Keratinocyte (primary cell): ENCODE results near the gene INAFM1.

ENCODE experiments used
- EZH2 ChIP-seq: IDR thresholded peaks from one replicate; pipeline ENCODE4 v1.6.1; 2012; ENCODE audit warnings: inconsistent platforms, mild to moderate bottlenecking, low read length, moderate library complexity
- TF ChIP-seq, protein P1 (sequence below), 3 experiments: IDR thresholded peaks in 1 of 3; conservative IDR thresholded peaks in 1 of 3; optimal IDR thresholded peaks in 1 of 3; 2 replicates in 2 of 3; 3 replicates in 1 of 3; pipeline versions ENCODE3 to v1.5.1; 2011; ENCODE audit warnings: low read length in 3 of 3, mild to moderate bottlenecking in 3 of 3, moderate library complexity in 2 of 3, control low read depth in 1 of 3, inconsistent platforms in 1 of 3; ENCODE audit not compliant: insufficient read depth in 2 of 3; ENCODE audit errors: extremely low read depth in 1 of 3

DNA sequence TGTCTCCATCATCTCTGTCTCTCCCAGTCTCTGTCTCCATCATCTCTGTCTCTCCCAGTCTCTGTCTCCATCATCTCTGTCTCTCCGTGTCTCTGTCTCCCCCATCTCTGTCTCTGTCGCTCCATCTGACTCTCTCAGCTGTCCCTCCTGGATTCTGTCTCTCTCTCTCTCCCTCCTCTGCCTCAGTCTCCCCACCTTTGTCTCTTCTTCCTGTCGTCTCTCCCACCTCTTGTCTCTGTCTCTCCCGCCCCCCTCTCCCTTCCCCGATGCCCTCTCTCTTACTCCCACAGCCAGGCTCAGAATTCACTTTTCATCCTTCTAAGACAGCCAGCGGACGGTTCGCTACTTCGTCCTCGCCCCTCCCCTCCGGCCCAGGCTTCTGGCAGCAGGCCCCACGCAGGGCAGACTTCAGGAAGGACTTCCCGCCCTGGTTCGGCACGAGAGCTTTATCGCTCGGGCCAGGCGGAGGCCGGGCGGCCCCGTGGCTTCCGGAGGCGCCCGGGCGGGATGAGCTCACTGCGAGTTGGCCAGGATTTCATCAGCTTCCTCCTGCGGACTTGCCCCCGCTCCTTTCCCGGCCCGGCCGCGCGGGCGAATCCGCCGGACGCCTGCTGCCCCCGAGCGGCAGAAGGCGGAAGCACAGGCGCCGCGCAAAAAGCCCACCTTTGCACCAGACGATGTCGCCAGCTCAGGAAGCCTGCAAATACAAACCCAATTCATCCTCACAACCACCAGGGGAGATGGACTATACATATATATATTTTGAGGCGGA, 30.7 kb upstream of the INAFM1 start:
- TF ChIP-seq, protein P1, sequence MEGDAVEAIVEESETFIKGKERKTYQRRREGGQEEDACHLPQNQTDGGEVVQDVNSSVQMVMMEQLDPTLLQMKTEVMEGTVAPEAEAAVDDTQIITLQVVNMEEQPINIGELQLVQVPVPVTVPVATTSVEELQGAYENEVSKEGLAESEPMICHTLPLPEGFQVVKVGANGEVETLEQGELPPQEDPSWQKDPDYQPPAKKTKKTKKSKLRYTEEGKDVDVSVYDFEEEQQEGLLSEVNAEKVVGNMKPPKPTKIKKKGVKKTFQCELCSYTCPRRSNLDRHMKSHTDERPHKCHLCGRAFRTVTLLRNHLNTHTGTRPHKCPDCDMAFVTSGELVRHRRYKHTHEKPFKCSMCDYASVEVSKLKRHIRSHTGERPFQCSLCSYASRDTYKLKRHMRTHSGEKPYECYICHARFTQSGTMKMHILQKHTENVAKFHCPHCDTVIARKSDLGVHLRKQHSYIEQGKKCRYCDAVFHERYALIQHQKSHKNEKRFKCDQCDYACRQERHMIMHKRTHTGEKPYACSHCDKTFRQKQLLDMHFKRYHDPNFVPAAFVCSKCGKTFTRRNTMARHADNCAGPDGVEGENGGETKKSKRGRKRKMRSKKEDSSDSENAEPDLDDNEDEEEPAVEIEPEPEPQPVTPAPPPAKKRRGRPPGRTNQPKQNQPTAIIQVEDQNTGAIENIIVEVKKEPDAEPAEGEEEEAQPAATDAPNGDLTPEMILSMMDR (optimal IDR thresholded peaks at IDR 0.05 in 1 of 3, IDR thresholded peaks at IDR 0.05 in 1 of 3, conservative IDR thresholded peaks at IDR 0.05 in 1 of 3; ENCODE audit: extremely low read depth in 1 of 3, insufficient read depth in 2 of 3, low read length in 3 of 3) = peak; percentile 87 to 95 (median 91)
- no peak for TF ChIP-seq EZH2
